DLD1 (cell line): ENCODE results near the gene PRG2.

ENCODE experiments used
- in situ Hi-C: cut with HindIII; loops from 2 replicates; pipeline ENCODE4 v1.10.0; 2017; ENCODE audit warnings: low sequenced_read_pairs

Gene PRG2, protein sequence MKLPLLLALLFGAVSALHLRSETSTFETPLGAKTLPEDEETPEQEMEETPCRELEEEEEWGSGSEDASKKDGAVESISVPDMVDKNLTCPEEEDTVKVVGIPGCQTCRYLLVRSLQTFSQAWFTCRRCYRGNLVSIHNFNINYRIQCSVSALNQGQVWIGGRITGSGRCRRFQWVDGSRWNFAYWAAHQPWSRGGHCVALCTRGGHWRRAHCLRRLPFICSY

DNA sequence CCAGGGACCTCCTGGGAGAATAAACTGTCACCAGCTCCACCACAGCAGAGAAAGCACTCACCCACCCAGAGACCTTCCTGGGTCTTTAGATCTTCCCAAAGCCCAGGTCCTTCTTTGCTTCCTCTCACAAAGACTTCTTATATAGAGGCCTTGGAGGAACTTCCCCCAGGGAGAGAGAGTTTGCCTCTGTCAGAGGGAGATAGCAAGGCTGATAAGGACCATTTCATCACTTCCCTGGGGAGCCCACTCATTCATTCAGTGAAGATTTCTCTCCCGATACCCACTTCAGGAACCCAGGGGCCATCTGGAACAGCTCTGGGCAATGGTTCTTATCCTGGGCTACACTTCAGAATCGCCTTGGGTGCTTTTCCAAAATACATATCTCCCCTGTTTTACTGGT, at the start of gene PRG2:
Gene PRG2, minus strand, starts transcription at position 116 of the 400 bp plus-strand sequence. CDS start 706 bp downstream, outside the sequence.
- in situ Hi-C loops = no loop called here

- in situ Hi-C loops = no loop called here
Observed at GRCh38 chr11:57439786-57440185, 49.3 kb upstream of the PRG2 start.

DNA sequence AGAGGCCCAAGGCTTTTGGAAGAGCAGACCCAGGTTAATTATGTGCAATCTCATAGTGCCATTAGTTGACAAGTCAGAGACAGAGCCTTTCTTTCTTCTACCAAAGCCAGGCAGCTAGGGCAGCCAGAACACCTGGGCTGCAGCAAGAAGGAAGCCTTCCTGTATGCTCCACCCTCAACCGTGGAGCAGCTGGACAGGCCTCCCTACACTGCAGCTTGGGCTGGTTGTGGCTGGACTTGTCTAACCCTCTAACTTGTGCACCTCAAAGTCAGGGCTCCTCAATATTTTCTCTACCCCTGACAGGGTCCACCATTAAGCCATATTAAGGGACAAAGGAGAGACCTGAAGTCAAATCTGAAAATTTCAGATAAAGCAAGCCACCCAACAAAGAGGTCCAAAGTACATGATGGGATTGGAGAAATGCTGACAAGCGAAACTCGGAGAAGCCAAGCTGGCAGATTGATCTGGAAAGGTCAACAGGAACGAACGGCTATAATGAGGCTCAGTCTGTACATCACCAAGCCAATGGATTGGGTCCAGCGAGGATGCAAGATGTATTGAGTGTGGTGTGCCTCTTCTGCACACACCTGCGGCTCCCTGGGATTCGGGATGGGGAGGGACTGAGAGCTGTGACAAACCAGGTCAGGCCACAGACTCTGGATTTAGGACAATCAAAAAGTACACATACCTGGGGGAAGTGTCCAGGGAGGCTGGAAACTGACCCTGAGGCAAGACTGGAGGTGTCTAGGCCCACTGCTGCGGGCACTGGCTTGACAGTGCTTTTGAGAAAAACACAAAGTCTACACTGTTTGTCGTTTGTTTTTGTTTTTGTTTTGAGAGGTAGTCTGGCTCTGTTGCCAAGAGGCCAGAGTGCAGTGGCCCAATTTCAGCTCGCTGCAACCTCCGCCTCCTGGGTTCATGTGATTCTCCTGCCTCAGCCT, 48.2 kb upstream of the PRG2 start:
- in situ Hi-C loops = no loop called here

DNA sequence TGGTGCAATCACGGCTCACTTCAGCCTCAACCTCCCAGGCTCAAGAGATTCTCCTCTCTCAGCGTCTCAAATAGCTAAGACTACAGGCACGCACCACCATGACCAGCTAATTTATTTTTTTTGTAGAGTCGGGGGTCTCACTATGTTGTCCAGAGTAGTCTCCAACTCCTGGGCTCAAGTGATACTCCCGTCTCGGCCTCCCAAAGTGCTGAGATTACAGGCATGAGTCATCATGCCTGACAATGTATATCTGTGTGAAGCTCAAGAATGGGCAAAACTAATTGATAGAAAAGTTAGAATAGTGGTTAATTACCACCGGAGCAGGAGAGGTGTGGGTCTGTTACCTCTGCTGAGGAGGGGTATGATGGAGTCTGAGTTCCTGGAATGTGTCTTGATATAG, 45.6 kb upstream of the PRG2 start:
- in situ Hi-C loops = no loop called here

DNA sequence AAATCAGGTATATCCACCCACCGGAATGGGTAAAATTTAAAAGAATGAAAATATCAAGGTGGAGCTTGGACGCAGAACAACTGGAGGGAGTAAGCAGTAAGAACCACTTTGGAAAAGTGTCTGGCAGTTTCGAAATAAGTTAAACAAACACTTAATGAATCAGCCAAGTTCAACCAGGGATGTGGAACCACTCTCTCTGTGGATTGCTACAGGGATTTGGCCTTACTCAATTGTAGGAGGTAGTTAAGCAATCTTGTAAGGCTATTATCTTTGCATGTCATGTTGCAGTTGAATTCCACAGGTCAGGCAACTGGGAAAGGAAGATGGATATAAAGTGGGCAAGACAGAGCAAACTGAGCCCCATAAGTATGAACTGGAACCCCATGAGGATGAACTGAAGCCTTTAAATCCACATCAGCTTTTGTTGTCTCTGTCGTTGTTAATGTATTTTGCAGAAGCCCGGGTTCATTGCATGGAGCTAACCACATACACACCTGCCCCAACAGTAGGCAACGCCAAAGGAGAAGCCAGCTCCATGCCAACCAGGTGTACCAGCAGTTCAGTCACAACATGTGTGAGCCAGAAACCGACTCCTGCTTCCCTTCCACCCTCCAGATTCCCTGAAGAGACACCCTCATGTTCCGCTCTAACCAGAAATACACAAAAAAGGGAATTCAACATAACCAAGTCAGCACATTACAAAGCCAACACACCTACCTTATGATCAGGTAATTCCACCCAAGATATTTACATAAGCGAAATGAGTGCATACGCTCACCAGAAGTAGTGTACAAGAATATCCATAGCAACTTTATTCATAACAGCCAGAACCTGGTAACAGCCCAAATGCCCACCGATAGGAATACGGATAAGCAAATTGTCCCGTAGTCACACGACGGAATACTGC, 44.4 kb upstream of the PRG2 start:
- in situ Hi-C loops = no loop called here

DNA sequence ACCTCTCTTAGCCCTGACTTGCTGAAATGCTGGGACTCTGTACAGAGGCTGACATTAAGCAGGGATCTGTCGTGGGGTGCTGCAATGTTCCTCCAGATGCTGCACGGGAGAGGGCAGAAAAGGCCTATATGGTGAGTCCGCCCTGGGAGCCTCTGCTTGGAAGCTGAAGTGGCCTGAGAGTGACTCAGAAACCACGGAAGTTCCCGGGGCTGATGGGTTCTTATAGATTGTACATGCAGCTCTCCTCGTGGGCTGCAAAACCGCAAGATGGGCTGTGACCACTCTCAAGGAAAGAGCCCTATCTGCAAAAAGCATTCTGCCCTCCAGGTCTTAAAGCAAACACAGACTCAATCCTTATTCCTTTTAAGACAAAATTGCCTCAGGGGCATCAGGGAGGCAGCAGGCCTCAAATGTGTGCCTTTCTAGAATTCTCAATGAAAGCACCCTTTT, 42.3 kb upstream of the PRG2 start:
- in situ Hi-C loops = no loop called here

GRCh38 chr11:57432149-57432561, 41.7 kb upstream of the PRG2 start:
- in situ Hi-C loops = no loop called here

GRCh38 chr11:57430952-57431351, 40.5 kb upstream of the PRG2 start:
- in situ Hi-C loops = no loop called here

DNA sequence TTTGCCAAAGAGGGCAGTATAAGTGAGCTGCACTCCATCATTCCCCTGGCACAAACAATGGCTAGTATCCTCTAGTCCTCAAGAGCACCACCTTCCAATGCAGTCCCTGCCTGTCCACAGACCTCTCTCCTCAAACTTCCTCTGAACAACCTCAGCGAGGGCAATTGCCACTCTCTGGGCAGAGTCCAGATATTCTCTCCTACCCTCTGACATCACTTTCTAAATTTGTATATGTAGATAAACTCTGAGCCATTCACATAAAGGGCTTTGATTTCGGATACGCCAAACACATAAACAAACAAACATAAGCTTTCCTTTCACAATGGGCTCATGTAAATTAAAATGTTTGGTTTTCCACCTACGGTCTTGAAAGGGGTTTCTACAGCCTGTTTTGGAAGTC, 39.5 kb upstream of the PRG2 start:
- in situ Hi-C loops = no loop called here

- in situ Hi-C loops = no loop called here
Observed at GRCh38 chr11:57428643-57429042, 38.2 kb upstream of the PRG2 start.

- in situ Hi-C loops = no loop called here
Observed at GRCh38 chr11:57427727-57428082, 37.3 kb upstream of the PRG2 start.

- in situ Hi-C loops = no loop called here
Observed at GRCh38 chr11:57426929-57427726, 36.7 kb upstream of the PRG2 start, which contains the start of gene SLC43A3. Gene SLC43A3, minus strand, starts transcription at chr11:57427121. Its CDS starts 949 bp downstream, at chr11:57426172.

GRCh38 chr11:57426439-57426928, 36.0 kb upstream of the PRG2 start:
- in situ Hi-C loops = no loop called here

GRCh38 chr11:57425565-57426438, 35.4 kb upstream of the PRG2 start:
- in situ Hi-C loops = no loop called here

DNA sequence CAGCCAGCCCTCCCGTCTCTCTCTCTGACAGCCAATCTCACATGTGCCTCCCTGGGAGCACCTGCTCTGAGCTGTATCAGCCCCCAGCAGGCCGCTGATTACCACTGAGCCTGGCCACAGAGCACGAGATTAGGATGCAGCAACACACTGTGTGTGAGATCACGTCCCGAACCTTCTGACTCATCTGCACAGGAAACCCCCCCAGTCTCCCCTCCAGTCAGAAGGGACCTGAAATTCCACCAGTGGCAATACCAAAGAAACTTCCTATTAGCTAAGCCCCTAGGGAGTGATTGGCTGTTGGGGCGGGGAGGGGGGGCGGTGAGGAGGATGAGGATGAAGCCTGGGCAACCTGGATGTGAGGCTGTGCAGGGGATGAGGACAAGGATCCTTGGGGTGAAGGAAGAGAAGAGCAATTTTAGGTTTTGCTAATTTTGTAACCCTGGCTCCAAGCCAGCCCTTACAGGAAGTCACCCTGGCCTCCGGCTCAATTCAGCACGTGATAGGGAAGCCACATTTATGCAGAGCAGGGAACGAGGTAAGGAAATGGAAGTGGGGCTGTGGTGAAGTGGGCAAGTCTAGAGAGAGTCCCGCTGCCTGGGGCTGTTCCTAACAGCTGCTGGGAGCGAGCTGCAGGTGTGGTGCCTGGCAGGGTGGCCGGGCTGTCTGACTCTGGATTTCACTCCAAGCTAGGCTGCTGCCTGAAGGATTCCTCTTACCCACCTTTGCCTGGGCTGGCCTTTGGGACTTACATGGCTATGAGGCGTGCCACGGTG, 34.5 kb upstream of the PRG2 start:
- in situ Hi-C loops = no loop called here

GRCh38 chr11:57424137-57424791, 33.8 kb upstream of the PRG2 start:
- in situ Hi-C loops = no loop called here

- in situ Hi-C loops = no loop called here
Observed at GRCh38 chr11:57422669-57423068, 32.2 kb upstream of the PRG2 start.

DNA sequence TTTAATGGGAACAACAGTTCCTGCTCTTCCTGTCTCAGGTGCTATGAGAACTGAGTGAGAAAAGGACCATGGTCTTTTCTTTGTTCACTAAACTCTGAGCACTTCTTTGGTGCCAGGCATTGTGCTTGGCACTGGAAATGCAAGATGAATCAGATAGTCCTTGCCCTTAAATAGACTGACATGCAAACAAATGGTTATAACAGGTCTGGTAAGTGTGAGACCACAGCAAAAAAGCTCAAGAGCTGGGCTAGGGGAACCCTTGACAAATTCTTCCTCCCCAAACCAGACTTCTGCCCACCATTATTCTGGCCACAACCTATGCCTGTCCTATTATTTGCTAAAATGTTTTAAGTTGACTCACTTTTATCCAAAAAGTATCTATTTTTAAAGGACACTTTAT, 31.4 kb upstream of the PRG2 start:
- in situ Hi-C loops = no loop called here
